Osteocyte (in vitro differentiated cells): ENCODE results near the gene GPR171. TPM values are rescaled to one million over a fixed set of nuclear protein-coding genes. Genes with fewer than 3 reads are reported as not detected.
"Not testable (repeated sequence)": the region's sequence is repeated elsewhere in the genome, so short reads cannot be mapped to it uniquely, and the experiment has no call there.

Experiments
- DNase-seq: peaks from one replicate; pipeline ENCODE4 v3.0.0; 2021; ENCODE audit warnings: mixed read lengths; ENCODE audit not compliant: unreplicated experiment; ENCODE audit errors: extremely low spot score
- H3K27ac Mint-ChIP-seq: one replicate; pipeline ENCODE4 v1.8.0; 2021; ENCODE audit warnings: mild to moderate bottlenecking, mixed read lengths; ENCODE audit not compliant: unreplicated experiment
- H3K27me3 Mint-ChIP-seq: one replicate; pipeline ENCODE4 v1.8.0; 2021; ENCODE audit warnings: mixed read lengths; ENCODE audit not compliant: unreplicated experiment
- H3K36me3 Mint-ChIP-seq: one replicate; pipeline ENCODE4 v1.8.0; 2021; ENCODE audit warnings: mixed read lengths; ENCODE audit not compliant: unreplicated experiment
- H3K4me1 Mint-ChIP-seq: one replicate; pipeline ENCODE4 v1.8.0; 2021; ENCODE audit warnings: mixed read lengths; ENCODE audit not compliant: unreplicated experiment
- H3K4me3 Mint-ChIP-seq: one replicate; pipeline ENCODE4 v1.8.0; 2021; ENCODE audit warnings: mild to moderate bottlenecking, moderate library complexity, mixed read lengths; ENCODE audit not compliant: unreplicated experiment
- H3K9me3 Mint-ChIP-seq: one replicate; pipeline ENCODE4 v1.8.0; 2021; ENCODE audit warnings: mixed read lengths; ENCODE audit not compliant: unreplicated experiment
- total RNA-seq: library from RNA; stranded (reverse); gene quantifications from 2 replicates; pipeline ENCODE4 v1.2.1, GENCODE V29; 2021
- TF ChIP-seq, protein P1 (sequence below): fragments of 200-600 bp; sonication (generic); IDR thresholded peaks from 2 replicates; pipeline ENCODE4 v1.5.0; 2021; ENCODE audit warnings: antibody characterized with exemption, mild to moderate bottlenecking, moderate library complexity

Gene GPR171
- total RNA-seq, 1 donor from 2014 or later = not detected

DNA sequence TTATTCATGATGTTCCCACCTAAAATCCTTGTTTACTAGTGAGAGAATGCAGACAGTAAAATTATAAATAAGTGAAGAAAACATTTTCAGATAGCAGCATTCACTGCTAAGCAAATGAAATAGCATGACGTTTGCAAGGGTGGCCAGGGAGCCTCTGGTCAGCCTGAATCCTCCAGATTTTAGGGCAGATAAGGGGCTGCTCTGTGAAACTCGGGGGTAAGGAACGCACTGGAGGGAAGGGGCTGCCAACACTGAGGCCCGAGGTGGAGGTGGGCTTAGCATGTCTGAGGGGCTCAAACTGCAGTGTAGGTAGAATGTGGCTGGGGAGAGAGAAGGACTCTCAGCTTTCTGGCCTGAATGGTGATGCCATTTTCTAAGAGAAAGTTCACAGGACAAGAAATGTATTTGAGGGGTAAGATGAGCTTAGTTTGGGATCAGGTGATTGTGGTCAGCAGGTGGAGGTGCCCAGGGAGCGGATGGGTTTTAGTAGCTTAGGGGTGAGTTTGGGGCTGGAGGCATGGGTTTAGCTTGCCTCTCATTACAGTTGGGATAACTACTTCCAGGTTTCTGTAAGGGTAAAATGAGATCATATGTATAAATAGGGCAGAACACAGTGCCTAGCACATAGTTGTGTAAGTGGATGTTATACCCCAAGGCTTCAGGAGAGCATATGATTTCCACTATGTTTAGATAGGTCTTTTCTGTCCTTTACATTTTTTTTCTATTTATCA is 20.5 kb downstream of the GPR171 start:
- TF ChIP-seq, protein P1, sequence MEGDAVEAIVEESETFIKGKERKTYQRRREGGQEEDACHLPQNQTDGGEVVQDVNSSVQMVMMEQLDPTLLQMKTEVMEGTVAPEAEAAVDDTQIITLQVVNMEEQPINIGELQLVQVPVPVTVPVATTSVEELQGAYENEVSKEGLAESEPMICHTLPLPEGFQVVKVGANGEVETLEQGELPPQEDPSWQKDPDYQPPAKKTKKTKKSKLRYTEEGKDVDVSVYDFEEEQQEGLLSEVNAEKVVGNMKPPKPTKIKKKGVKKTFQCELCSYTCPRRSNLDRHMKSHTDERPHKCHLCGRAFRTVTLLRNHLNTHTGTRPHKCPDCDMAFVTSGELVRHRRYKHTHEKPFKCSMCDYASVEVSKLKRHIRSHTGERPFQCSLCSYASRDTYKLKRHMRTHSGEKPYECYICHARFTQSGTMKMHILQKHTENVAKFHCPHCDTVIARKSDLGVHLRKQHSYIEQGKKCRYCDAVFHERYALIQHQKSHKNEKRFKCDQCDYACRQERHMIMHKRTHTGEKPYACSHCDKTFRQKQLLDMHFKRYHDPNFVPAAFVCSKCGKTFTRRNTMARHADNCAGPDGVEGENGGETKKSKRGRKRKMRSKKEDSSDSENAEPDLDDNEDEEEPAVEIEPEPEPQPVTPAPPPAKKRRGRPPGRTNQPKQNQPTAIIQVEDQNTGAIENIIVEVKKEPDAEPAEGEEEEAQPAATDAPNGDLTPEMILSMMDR = no peak
- no peaks in the 10 kb centered on the region for H3K9me3 Mint-ChIP-seq
- H3K27ac Mint-ChIP-seq = no peak overlapping the region
- H3K4me1 Mint-ChIP-seq = no peaks in the 10 kb centered on the region
- DNase-seq = no peak
- no peak overlapping the region for H3K4me3 Mint-ChIP-seq
- no peaks in the 10 kb centered on the region for H3K36me3 Mint-ChIP-seq
- H3K27me3 Mint-ChIP-seq = peaks cover 3% of the 10 kb centered on the region

DNA sequence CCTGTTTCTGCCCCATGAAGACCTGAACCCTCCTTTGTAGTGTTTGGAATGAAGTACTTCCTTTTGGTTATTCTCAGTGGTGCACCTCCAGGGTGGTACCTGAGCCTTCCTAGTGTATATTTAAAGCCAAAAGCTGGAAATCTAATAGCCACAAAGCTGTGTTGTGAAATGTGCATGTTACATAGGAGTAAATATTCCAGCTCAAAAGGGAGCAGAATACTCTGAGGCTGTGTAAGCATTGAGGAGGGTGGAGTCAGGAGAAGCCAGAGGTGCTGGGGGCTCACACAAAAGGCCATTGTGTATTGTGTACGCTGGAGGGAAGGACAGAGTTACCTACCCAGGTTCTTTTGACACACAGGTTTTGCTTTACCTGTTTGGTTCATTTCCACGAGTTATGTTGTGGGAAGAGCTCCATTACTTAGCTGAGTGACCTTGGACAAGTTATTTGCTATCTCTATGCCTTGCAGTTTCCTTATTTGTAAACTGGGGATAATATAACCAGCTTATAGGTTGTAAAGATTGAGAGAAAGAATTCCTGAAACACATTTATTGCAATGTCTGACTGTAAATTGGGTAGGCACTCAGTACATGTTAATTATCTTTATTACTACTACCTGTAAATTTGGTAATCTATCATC is 24.7 kb downstream of the GPR171 start:
- Mint-ChIP-seq H3K4me3 (no peak overlapping the region), H3K27me3 (peaks cover 3% of the 10 kb centered on the region), H3K4me1 (no peaks in the 10 kb centered on the region), H3K9me3 (no peaks in the 10 kb centered on the region), H3K27ac (no peak overlapping the region), H3K36me3 (no peaks in the 10 kb centered on the region)
- TF ChIP-seq, protein P1 = no peak
- DNase-seq = no peak

DNA sequence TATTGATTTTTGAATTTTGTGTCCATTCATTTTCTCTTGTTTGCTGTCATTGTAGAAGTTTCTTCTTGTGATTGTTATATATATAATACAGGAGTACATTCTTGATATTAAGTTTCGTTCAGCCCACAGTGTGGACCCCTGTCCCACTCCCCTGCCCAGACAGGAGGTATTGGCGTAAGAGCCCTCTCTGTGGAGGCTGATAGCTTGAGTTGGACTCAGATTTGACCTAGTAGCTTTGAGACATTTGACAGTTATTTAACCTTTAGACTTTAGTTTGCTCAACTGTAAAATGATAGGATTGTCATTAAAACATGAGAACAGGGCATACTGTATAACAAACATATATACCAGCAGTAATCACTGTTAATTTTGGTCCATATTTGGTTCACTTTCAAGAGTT is 27.1 kb downstream of the GPR171 start:
- no peaks in the 10 kb centered on the region for H3K9me3 Mint-ChIP-seq
- TF ChIP-seq, protein P1 = no peak
- H3K4me3 Mint-ChIP-seq = no peak overlapping the region
- H3K36me3 Mint-ChIP-seq = no peaks in the 10 kb centered on the region
- DNase-seq = no peak
- H3K4me1 Mint-ChIP-seq = no peaks in the 10 kb centered on the region
- H3K27me3 Mint-ChIP-seq = peaks cover 3% of the 10 kb centered on the region
- no peak overlapping the region for H3K27ac Mint-ChIP-seq

DNA sequence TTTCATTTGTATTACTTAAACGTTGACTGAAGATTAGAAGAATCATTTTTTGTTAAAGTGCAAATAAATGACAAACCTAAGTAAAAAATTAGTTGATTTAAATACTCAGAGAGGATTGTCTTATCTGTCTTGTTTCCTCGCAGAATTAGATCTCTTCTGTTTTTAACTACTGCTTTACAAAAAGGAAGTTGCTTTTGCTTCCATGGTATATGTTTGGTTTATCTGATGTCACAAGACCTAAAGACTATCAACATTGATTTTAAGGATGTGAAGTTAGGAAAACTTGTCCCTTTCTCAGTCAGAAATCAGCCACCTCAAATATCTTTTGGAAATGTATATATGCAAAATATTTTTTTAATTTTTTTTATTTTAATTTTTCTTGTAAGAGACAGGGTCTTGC is 28.7 kb downstream of the GPR171 start:
- no peaks in the 10 kb centered on the region for H3K9me3 Mint-ChIP-seq
- no peaks in the 10 kb centered on the region for H3K4me1 Mint-ChIP-seq
- DNase-seq = no peak
- H3K36me3 Mint-ChIP-seq = no peaks in the 10 kb centered on the region
- H3K27ac Mint-ChIP-seq = no peak overlapping the region
- TF ChIP-seq, protein P1 = no peak
- H3K4me3 Mint-ChIP-seq = no peak overlapping the region
- H3K27me3 Mint-ChIP-seq = no peaks in the 10 kb centered on the region

DNA sequence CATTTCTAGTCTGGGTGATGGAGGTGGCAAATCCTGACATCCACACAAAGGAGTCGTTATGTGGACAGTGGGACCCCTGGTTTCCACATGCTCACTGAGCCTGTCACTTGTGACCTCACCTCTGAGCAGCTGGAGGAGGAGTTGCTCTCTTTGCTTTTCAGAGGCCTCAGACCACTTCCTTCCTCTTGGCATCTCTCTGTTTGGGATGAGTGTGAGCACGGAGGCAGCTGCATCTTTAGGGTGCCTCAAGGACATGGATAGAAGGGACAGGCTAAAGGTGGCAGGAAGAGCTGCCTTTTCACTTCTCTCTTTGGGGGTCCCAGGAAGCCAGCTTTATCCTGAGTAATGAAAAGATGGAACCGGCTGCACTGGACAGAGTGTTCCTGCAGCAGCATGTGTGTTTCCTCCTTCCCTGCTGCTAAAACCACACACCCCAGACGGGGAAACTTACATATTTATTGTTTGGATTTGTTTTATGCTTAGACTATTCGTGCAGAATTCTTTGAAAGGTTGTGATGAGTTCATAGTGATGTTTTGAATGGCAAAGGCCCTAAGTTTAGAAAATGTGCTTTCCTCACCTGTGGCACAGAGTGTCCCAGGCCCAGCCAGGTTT is 31.8 kb downstream of the GPR171 start:
- Mint-ChIP-seq H3K4me1 (no peaks in the 10 kb centered on the region), H3K27ac (no peak overlapping the region), H3K4me3 (no peak overlapping the region), H3K36me3 (no peaks in the 10 kb centered on the region), H3K27me3 (no peaks in the 10 kb centered on the region), H3K9me3 (no peaks in the 10 kb centered on the region)
- DNase-seq = no peak
- TF ChIP-seq, protein P1 = no peak

DNA sequence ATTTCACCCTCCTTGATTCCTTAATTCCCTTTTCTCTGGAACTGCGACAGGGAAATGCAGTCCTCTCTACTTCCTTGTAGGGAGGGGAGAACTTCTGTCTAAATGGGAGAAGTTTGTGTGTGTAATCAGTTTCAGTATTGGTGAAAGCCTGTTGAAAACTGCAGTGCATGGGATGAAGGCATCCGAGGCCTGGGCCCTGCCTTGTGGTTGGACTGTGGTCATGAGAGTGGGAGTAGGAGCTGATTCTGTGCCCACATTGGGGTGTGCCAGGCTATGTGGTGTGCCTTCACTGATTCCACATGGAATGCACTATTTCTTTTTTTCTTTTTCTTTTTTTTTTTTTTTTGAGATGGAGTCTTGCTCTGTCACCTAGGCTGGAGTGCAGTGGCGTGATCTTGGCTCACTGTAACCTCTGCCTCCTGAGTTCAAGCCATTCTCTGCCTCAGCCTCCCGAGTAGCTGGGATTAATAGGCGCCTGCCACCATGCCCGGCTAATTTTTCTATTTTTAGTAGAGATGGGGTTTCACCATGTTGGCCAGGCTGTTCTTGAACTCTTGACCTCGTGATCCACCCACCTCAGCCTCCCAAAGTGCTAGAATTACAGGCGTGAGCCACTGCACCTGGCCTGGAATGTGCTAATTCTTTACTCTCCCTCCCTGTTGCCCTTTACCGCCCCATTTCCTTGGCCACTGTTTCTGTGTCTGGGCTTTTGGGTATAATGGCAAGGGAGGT is 32.9 kb downstream of the GPR171 start:
- DNase-seq, H3K4me1 Mint-ChIP-seq, H3K27ac Mint-ChIP-seq, H3K4me3 Mint-ChIP-seq, H3K9me3 Mint-ChIP-seq, H3K27me3 Mint-ChIP-seq, H3K36me3 Mint-ChIP-seq: not testable (repeated sequence)
